SK-MEL-5 (cell line): ENCODE measurements around the gene ZNF697. TPM values are rescaled to one million over a fixed set of nuclear protein-coding genes. Genes with fewer than 3 reads are reported as not detected.
"Not testable (repeated sequence)": the region's sequence is repeated elsewhere in the genome, so short reads cannot be mapped to it uniquely, and the experiment has no call there.

Experiments
- DNase-seq: peaks from one replicate; pipeline ENCODE4 v3.0.0-alpha.2; 2016; ENCODE audit warnings: low read depth, low spot score
- in situ Hi-C: cut with HindIII; loops from 2 replicates; pipeline ENCODE4 v1.10.0; 2016; ENCODE audit warnings: low sequenced_read_pairs, high pct_unique_total_duplicates, low pct_unique_long_range_greater_than_20kb
- total RNA-seq: library from RNA; depleted of rRNA; stranded (reverse); fragments of >200 nt; shearing (Covaris generic); gene quantifications from 2 replicates; pipeline ENCODE4 v1.2.3, GENCODE V29; 2014; rRNA removed

The ZNF697 gene
- total RNA-seq, 1 experiment from 2014 or later = 80.6 TPM

- in situ Hi-C loops = no loop called here
- no peak for DNase-seq
These were observed 57.7 kb downstream of the ZNF697 start for GRCh38 chr1:119590393-119590792.

GRCh38 chr1:119588621-119589020 is 59.4 kb downstream of the ZNF697 start:
- in situ Hi-C loops = no loop called here
- no peak for DNase-seq

GRCh38 chr1:119587341-119587740 is 60.7 kb downstream of the ZNF697 start:
- DNase-seq = no peak
- in situ Hi-C loops = no loop called here

- in situ Hi-C loops, DNase-seq: not testable (repeated sequence)
These were observed 62.3 kb downstream of the ZNF697 start for GRCh38 chr1:119585801-119586200.

GRCh38 chr1:119582801-119583200 is 65.3 kb downstream of the ZNF697 start:
- in situ Hi-C loops = no loop called here
- DNase-seq = peak; percentile 87

GRCh38 chr1:119581076-119581475 is 67.0 kb downstream of the ZNF697 start:
- in situ Hi-C loops, DNase-seq: not testable (repeated sequence)

- in situ Hi-C loops = no loop called here
- no peak for DNase-seq
These were observed 74.2 kb downstream of the ZNF697 start for GRCh38 chr1:119573886-119574285.

GRCh38 chr1:119569930-119570622 is 78.0 kb downstream of the ZNF697 start:
- in situ Hi-C loops = not testable (repeated sequence)

More at GRCh38 chr1:119569930-119570622, 78.0 kb downstream of the ZNF697 start:
- not testable (repeated sequence) for DNase-seq

Other genes starting within 250 kb of the ZNF697 start
- gene HSD3B2, start 233.1 kb downstream of the ZNF697 start, total RNA-seq = 0.32 and 1.1 TPM in 2 replicates
- gene HSD3B1, start 141.1 kb downstream of the ZNF697 start, total RNA-seq = not detected in 2 replicates
- gene PHGDH, start 63.7 kb upstream of the ZNF697 start, total RNA-seq = 98.5 and 108 TPM in 2 replicates
- gene HMGCS2, start 120.6 kb upstream of the ZNF697 start, total RNA-seq = not detected in 2 replicates
- not detected in 2 replicates for gene REG4, start 163.2 kb upstream of the ZNF697 start, total RNA-seq
- gene ADAM30, start 248.2 kb upstream of the ZNF697 start, total RNA-seq = not detected in 2 replicates